GM19468 (cell line): ENCODE data around the gene TPPP.

ENCODE experiments used
- ATAC-seq: cut with Tn5 transposase; IDR thresholded peaks from one replicate; pipeline ENCODE4 v1.9.1; 2021; ENCODE audit warnings: mild to moderate bottlenecking, moderate library complexity, moderate number of reproducible peaks; ENCODE audit not compliant: unreplicated experiment; ENCODE audit errors: extremely low read depth

Gene TPPP

GRCh38 chr5:652023-652515, 41.1 kb downstream of the TPPP start:
- ATAC-seq = no peak

DNA sequence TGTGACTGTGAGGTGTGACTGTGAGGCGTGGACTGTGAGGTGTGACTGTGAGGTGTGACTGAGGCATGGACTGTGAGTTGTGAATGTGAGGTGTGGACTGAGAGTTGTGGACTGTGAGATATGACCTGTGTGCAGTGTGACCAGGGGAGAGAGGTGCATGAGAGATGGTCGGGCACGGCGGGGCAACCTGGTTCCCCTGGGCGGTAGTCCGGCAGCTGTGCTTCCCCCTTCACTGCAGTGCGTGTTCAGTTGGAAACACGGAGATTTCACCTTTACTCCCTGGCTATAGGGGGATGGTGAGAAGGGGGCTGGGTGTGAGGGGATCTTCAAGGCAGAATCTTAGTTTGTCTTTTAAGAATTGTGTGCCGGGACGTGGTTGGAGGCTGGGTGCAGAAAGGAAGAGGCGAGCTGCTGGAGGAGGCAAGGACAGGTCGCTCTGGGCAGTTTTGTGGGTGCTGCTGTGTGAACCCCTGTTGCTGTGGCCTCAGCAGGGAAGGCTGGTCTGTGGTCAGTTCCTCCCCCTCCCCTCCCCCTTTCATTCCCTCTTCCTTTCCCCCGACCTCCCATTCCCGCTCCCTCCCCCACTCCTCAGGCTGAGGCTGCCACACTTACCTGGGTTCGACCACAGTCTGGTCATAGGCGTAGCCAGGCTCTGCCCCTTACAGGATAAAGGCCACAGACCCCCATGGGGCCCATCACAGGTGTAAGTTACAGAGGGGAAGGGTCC, 41.7 kb downstream of the TPPP start:
- ATAC-seq = no peak

GRCh38 chr5:647727-648126, 45.4 kb downstream of the TPPP start:
- ATAC-seq = no peak

DNA sequence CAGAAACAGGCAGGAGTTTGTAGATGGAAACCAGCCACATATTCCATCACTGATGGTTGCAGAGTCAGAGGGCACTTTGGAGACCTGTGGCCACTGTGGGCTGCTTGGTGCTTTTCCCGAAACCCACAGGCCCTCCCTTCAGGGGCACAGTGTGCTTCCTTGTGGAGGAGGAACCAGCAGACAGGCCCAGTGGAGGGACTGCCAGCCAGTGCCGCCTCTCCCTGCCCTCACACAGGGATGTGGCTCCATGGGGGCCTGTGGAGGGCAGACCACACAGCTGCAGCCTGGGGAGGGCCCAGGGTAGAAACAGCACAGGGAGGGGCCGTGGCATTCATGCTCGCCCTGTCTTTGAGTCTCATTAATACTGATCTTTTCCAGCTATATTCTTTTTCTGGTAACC, 45.8 kb downstream of the TPPP start:
- no peak for ATAC-seq

GRCh38 chr5:646396-647201, 46.6 kb downstream of the TPPP start:
- no peak for ATAC-seq

DNA sequence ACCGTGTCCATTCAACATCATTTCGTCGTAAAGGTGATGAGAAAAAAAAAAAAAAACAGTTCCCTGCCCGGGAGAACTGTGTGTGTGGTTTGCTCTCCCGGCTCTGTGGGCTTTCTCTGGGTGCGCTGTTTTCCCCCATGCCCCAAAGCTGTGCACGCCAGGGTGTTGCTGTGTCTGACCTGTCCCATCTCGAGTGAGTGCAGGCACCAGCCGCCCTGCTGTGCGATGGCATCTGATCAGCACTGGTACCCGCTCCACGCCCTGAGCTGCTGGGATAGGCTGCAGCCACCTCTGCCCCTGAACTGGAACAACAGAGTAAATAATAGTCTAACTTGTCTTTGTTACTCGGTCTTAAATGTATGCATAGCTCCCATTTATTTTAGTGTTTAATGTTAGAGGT, 47.7 kb downstream of the TPPP start:
- no peak for ATAC-seq

DNA sequence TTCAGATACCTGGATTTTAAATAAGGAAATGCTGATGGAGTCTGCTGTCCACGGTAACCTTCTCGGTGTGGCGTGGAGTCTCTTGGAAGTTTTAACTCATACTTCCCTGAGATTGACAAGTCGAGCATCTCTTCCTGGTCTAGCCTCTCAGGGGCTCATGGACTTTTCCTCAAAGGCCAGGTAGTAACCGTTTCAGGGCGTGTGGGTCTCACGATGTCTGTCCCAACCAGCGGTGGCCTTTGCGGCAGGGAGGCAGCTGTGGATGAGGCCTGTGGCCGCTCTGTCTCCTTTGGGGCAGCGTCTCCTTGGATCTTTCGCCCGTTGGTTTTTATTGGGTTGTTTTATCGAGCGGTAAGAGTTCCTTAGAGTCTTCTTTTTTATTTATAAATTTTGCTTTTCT, 48.2 kb downstream of the TPPP start:
- no peak for ATAC-seq

DNA sequence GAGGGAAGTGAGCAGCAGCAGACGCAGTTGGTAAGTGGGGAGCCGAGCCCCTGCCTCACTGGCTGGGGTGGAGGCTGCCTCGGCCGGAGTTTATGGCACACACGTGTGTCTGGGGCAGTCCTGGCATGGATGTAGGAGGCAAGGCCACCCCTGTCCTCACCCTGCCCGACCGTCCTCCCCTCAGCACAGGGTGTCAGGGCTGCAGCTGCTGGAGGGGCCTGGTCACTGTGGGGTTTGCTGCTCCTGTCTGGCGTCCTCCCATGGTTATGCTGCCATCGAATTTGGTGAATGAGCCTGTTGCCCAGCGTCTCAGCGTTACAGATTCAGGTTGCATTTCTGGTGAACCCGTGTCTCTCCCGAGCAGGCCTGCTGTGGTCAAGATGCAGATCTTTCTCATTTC, 48.6 kb downstream of the TPPP start:
- no peak for ATAC-seq

DNA sequence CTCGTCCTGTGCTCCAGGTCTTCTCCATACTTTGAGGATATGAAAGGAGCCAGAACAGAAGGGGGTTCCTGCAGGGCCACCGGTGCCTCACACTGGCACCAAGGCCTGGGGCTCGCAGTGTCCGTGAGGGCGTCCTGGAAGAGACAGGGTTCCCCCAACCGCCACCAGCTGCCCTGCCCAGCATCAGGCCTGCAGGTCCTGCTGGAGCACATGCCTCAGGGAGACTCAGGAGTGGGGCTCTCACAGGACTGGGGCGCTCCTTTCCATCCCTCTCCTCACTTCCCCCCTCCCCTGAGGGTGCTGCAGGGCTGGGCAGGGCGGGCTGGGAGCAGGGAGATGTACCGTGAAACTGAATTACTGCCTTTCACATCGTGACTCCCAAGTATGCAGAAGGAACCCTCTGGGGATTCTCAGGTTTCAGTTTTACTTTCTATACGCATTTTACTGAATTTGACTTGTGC, 49.3 kb downstream of the TPPP start:
- peak; percentile 63 for ATAC-seq

GRCh38 chr5:643351-643801, 49.8 kb downstream of the TPPP start:
- peak; percentile 3 for ATAC-seq

- ATAC-seq = no peak
Observed at GRCh38 chr5:642481-642880, 50.7 kb downstream of the TPPP start.

GRCh38 chr5:641331-641765, 51.8 kb downstream of the TPPP start:
- ATAC-seq = no peak

- no peak for ATAC-seq
Observed at GRCh38 chr5:640461-641330, 52.5 kb downstream of the TPPP start.

DNA sequence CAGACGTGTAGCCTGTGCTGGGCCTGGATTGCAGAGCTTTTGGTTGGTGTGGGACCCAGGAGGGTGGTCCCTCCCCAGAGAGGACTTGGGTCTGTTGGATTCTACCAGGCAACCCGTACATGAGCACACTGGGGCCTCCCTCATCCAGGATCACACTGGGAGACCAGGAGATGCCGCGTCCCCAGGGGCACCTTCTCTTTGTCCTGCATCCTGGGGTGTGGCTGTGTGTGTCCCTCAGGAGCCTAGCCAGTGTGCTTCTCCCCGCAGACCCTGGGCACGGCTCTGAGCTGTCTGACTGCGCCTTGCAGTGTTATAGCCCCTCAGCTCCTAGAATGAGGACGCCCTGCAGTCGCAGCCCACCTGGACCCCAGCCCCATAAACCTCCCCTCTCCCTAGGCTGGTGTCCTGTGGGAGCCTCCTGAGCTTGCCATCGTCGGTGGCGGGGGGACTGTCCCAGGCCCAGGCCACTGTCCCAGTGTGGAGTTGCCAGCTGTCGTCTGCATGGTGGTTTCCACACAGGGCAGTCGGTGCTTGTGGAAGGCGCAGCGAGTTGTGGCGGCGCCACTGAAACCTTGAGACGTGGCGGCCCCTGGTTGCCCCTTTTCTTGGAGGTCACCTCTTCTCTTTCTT, 53.5 kb downstream of the TPPP start:
- ATAC-seq = no peak

DNA sequence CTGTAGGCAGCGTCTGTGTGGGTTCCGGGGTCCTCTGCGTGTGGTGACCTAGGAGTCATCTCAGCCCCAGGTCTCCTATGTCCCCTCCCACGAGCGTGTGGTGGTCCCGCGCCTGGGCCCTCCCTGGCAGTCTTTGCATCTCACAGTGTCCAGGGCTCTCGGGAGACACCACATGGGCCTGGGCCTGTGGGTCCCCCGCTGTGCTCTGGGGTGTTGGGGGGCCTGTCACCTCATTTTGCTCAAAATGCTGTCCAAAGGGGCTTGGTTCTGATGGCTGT, 54.0 kb downstream of the TPPP start:
- no peak for ATAC-seq

- ATAC-seq = no peak
Observed at GRCh38 chr5:638501-639252, 54.5 kb downstream of the TPPP start.

DNA sequence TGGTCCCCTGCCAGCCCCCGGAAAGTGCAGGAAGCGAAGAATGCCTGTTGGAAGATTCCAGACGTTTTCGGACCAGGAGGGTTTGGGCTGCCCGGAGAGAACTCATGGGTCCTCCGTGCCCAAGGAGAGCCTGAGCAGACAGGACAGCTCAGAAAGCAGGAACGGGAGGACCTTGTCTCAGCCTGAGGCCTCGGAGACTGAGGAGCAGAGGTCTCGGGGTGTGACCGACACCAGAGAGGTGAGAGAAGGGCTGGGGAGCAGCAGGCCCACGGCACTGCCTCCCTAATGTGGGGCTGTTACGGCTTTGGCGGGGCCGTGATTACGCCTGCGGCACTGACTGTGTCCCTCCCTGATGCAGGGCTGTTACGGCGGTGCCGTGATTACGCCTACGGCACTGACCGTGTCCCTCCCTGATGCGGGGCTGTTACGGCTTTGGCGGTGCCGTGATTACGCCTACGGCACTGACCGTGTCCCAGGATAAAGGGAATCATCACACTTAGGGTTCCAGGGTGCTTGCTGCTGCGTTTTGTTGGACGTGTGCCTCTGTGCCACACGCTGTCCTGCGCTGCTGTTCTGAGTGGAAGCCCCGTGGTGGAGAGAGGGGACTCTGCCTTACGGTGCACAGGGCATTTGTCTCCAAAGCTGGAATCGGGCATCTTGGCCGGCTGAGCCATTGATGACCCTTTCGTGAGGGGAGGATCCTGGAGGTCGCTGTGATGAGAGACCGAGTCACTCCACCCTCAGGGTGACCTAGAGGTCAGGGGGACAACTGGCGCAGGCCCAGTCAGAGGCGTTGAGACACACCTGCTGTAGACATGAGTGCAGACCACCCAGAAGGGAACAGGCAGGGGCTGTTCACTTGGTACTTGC, 55.3 kb downstream of the TPPP start:
- no peak for ATAC-seq

DNA sequence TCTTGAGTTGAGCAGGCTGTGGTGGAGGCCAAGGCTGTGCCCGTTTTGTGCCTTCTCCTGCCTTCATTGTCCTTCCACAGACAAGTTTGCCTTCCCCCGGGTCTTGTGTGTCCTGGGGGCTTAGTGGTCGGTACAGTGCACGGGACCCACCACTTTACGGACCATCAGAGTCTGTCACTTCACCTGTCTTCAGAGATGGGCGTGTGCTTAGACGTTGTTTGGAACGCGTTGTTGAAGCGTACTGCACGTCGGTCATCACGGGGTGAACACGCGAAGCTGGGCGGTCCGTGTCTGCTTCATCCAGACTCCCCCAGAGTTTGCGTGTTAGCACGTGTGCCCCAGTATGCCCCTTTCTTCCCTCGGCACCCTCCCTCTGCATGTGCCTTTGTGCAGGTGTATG, 56.2 kb downstream of the TPPP start:
- no peak for ATAC-seq
